H9 (cell line): ENCODE results near the gene DGCR8. TPM values are rescaled to one million over a fixed set of nuclear protein-coding genes. Genes with fewer than 3 reads are reported as not detected.

Source experiments
- DNase-seq: peaks from one replicate; pipeline ENCODE4 v3.0.0-alpha.2; 2017
- H2AFZ ChIP-seq: one replicate; pipeline ENCODE4 v1.6.1; 2013; ENCODE audit warnings: mild to moderate bottlenecking, low read length, control low read depth, moderate library complexity
- H2AK5ac ChIP-seq: 2 replicates; pipeline ENCODE4 v1.6.1; 2013; ENCODE audit warnings: low read length, control low read depth, mixed read lengths; ENCODE audit not compliant: insufficient read length
- H2BK120ac ChIP-seq: one replicate; pipeline ENCODE4 v1.6.1; 2013; ENCODE audit warnings: low read depth, mild to moderate bottlenecking, low read length, control low read depth, inconsistent platforms; ENCODE audit not compliant: poor library complexity, severe bottlenecking
- H2BK12ac ChIP-seq: 2 replicates; pipeline ENCODE4 v1.6.1; 2013; ENCODE audit warnings: low read length, control low read depth, mixed read lengths, low read depth; ENCODE audit not compliant: insufficient read length
- H2BK15ac ChIP-seq: 2 replicates; pipeline ENCODE4 v1.6.1; 2013; ENCODE audit warnings: low read depth, low read length, control low read depth
- H2BK20ac ChIP-seq: one replicate; pipeline ENCODE4 v1.6.1; 2013; ENCODE audit warnings: low read depth, mild to moderate bottlenecking, low read length, control low read depth, inconsistent platforms; ENCODE audit not compliant: poor library complexity, severe bottlenecking
- H2BK5ac ChIP-seq: 2 replicates; pipeline ENCODE4 v1.6.1; 2013; ENCODE audit warnings: low read length, control low read depth, mixed read lengths; ENCODE audit not compliant: insufficient read length
- H3K14ac ChIP-seq: 2 replicates; pipeline ENCODE4 v1.6.1; 2013; ENCODE audit warnings: low read length, control low read depth; ENCODE audit not compliant: insufficient read depth
- H3K18ac ChIP-seq: 2 replicates; pipeline ENCODE4 v1.6.1; 2013; ENCODE audit warnings: low read depth, mild to moderate bottlenecking, mixed read lengths, low read length, control low read depth; ENCODE audit not compliant: insufficient read length
- H3K23ac ChIP-seq: 2 replicates; pipeline ENCODE4 v1.6.1; 2013; ENCODE audit warnings: low read length, control low read depth, mixed read lengths, low read depth; ENCODE audit not compliant: insufficient read length
- H3K23me2 ChIP-seq: 2 replicates; pipeline ENCODE4 v1.6.1; 2013; ENCODE audit warnings: low read depth, mild to moderate bottlenecking, mixed read lengths, low read length, control low read depth; ENCODE audit not compliant: insufficient read length, poor library complexity, severe bottlenecking
- H3K27ac ChIP-seq: 2 replicates; pipeline ENCODE4 v1.5.1; 2013; ENCODE audit warnings: low read length, control low read depth, mixed read lengths, low read depth; ENCODE audit not compliant: insufficient read length
- H3K27me3 ChIP-seq: 2 replicates; pipeline ENCODE4 v1.6.1; 2013; ENCODE audit warnings: low read length, control low read depth, inconsistent platforms; ENCODE audit not compliant: insufficient read depth
- H3K4ac ChIP-seq: 2 replicates; pipeline ENCODE4 v1.6.1; 2013; ENCODE audit warnings: low read depth, mild to moderate bottlenecking, control low read depth, inconsistent platforms, low read length, moderate library complexity
- H3K4me1 ChIP-seq: 2 replicates; pipeline ENCODE4 v1.6.1; 2013; ENCODE audit warnings: low read length, control low read depth, inconsistent platforms; ENCODE audit not compliant: insufficient read depth
- H3K4me2 ChIP-seq: 2 replicates; pipeline ENCODE4 v1.6.1; 2013; ENCODE audit warnings: low read length, control low read depth, mixed read lengths; ENCODE audit not compliant: insufficient read length, insufficient read depth
- H3K56ac ChIP-seq: 2 replicates; pipeline ENCODE4 v1.6.1; 2013; ENCODE audit warnings: low read depth, mild to moderate bottlenecking, mixed read lengths, low read length, control low read depth; ENCODE audit not compliant: insufficient read length
- H3K79me1 ChIP-seq: 2 replicates; pipeline ENCODE4 v1.6.1; 2013; ENCODE audit warnings: low read depth, mild to moderate bottlenecking, moderate library complexity, low read length, control low read depth, inconsistent platforms; ENCODE audit not compliant: insufficient read depth, poor library complexity, severe bottlenecking
- H3K79me2 ChIP-seq: 2 replicates; pipeline ENCODE4 v1.6.1; 2013; ENCODE audit warnings: low read length, control low read depth, inconsistent platforms; ENCODE audit not compliant: insufficient read depth
- H3K9ac ChIP-seq: 2 replicates; pipeline ENCODE4 v1.6.1; 2013; ENCODE audit warnings: low read length, control low read depth, mixed read lengths; ENCODE audit not compliant: insufficient read length; ENCODE audit errors: extremely low read depth
- H3K9me3 ChIP-seq: one replicate; pipeline ENCODE4 v1.6.1; 2013; ENCODE audit warnings: low read depth, low read length, inconsistent platforms; ENCODE audit not compliant: control insufficient read depth
- H3T11ph ChIP-seq: one replicate; pipeline ENCODE4 v1.6.1; 2013; ENCODE audit warnings: mild to moderate bottlenecking, low read length, control low read depth, inconsistent platforms
- H4K20me1 ChIP-seq: one replicate; pipeline ENCODE4 v1.6.1; 2013; ENCODE audit not compliant: control insufficient read depth, insufficient read length, insufficient read depth
- H4K5ac ChIP-seq: 2 replicates; pipeline ENCODE4 v1.6.1; 2013; ENCODE audit warnings: low read depth, mild to moderate bottlenecking, mixed read lengths, low read length, control low read depth; ENCODE audit not compliant: insufficient read length
- H4K8ac ChIP-seq: replicated peaks from 2 replicates; pipeline ENCODE4 v1.6.1; 2013; ENCODE audit warnings: low read length, control low read depth, mixed read lengths, low read depth; ENCODE audit not compliant: insufficient read length
- H4K91ac ChIP-seq: 2 replicates; pipeline ENCODE4 v1.6.1; 2013; ENCODE audit warnings: low read depth, mild to moderate bottlenecking, moderate library complexity, mixed read lengths, low read length, control low read depth; ENCODE audit not compliant: insufficient read length
- H3K27ac Mint-ChIP-seq, 3 experiments: 2 replicates in 2 of 3; 3 replicates in 1 of 3; pipeline ENCODE4 v1.8.0; 2020 to 2021; ENCODE audit warnings: mixed read lengths in 3 of 3, mild to moderate bottlenecking in 1 of 3, moderate library complexity in 1 of 3
- H3K27me3 Mint-ChIP-seq: 2 replicates; pipeline ENCODE4 v1.8.0; 2021; ENCODE audit warnings: low read depth, mild to moderate bottlenecking, moderate library complexity, mixed read lengths
- H3K36me3 Mint-ChIP-seq, 3 experiments: 2 replicates in 2 of 3; 3 replicates in 1 of 3; pipeline ENCODE4 v1.8.0; 2020 to 2021; ENCODE audit warnings: low read depth in 3 of 3, mixed read lengths in 3 of 3; ENCODE audit not compliant: insufficient read depth in 1 of 3
- H3K4me1 Mint-ChIP-seq, 2 experiments: 2 replicates each; pipeline ENCODE4 v1.8.0; 2020; ENCODE audit warnings: mixed read lengths in 2 of 2
- H3K4me3 Mint-ChIP-seq, 2 experiments: 2 replicates in 1 of 2; 3 replicates in 1 of 2; pipeline ENCODE4 v1.8.0; 2020 to 2021; ENCODE audit warnings: mild to moderate bottlenecking in 2 of 2, mixed read lengths in 2 of 2, moderate library complexity in 1 of 2
- H3K9me3 Mint-ChIP-seq, 2 experiments: 2 replicates in 1 of 2; 3 replicates in 1 of 2; pipeline ENCODE4 v1.8.0; 2020; ENCODE audit warnings: mild to moderate bottlenecking in 2 of 2, mixed read lengths in 2 of 2, moderate library complexity in 1 of 2
- WGBS: extraction: QIAGEN DNeasy Blood & Tissue Kit; methylation state at CpG from one replicate; pipeline ENCODE4 v1.1.7; 2013; ENCODE audit warnings: missing lambda C conversion rate, low lambda C conversion rate, mixed read lengths; ENCODE audit not compliant: insufficient read length; ENCODE audit errors: extremely low coverage; 5-methylcytosine and 5-hydroxymethylcytosine counted together
- total RNA-seq: library from RNA; stranded (reverse); gene quantifications from 2 replicates; pipeline ENCODE4 v1.2.1, GENCODE V29; 2021
- TF ChIP-seq, protein P1 (sequence below): fragments of 200-600 bp; sonication (generic); conservative IDR thresholded peaks from 3 replicates; pipeline ENCODE4 v1.8.0; 2021; ENCODE audit warnings: antibody characterized with exemption, mild to moderate bottlenecking

The DGCR8 gene
- total RNA-seq, 1 experiment from 2014 or later: 74.5 TPM

DNA sequence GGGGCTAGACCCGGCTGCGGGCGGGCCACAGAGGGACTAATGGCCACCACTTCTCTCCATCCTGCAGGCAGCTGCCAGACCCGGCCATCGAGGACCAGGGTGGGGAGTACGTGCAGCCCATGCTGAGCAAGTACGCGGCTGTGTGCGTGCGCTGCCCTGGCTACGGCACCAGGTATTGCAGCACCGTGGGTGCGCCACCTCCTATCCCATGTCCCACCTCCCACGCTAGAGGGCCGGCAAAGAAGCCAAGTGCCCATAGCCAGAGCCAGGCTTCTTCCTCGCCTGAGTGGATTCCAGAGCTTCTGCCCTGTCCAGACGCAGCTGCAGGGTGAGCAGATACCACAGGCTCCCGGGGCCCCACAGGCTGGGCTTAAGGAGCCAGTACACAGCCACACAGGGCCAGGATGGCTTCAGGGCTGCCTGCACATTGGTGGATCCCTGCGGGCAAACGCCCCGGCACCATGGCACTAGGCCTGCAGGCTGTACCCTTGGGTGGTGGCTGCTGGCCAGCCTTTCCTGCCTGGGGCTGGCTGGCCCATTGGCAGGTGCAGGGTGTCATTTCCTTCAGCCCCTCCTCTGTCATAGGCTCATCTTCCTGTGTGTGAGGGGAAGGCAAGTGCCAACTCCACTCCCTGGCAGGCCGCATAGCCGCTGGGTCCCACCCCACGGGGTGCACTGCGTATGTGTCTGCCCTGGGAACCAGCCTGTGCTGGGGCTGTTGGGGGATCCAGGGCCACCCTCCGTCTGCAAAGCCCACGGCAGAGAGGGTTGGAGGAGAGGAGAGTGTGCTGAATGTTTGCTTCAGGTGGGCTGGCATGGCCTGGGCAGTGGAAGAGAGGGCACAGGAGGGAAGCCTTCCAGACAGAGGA, 16.5 kb upstream of the DGCR8 start:
- Mint-ChIP-seq H3K9me3 (no peaks in the 10 kb centered on the region), H3K4me3 (no peak overlapping the region), H3K27me3 (peaks cover 7% of the 10 kb centered on the region), H3K4me1 (no peaks in the 10 kb centered on the region), H3K36me3 (peaks cover 0 to 3% (median 2%) of the 10 kb centered on the region in 3 experiments; a peak in 2 of 7 replicates), H3K27ac (no peak overlapping the region; a peak in 1 of 7 replicates)
- Histone ChIP-seq H3K9me3 (no peaks in the 10 kb centered on the region), H3K18ac (no peak overlapping the region), H3K14ac (no peak overlapping the region; the same call in 1 of the 2 replicates), H2BK120ac (no peak overlapping the region), H2BK12ac (no peak overlapping the region), H4K20me1 (no peaks in the 10 kb centered on the region), H2BK15ac (no peak overlapping the region), H3K23me2 (no peaks in the 10 kb centered on the region), H2AFZ (no peak overlapping the region), H3K4me1 (no peaks in the 10 kb centered on the region), H3K23ac (no peak overlapping the region), H3K4ac (no peak overlapping the region), H3K79me2 (no peaks in the 10 kb centered on the region), H2AK5ac (no peak overlapping the region), H4K5ac (no peak overlapping the region), H2BK20ac (no peak overlapping the region), H3K27me3 (no peaks in the 10 kb centered on the region), H2BK5ac (no peak overlapping the region), H3K56ac (no peak overlapping the region), H4K8ac (no peak overlapping the region), H4K91ac (no peak overlapping the region), H3T11ph (no peak overlapping the region), H3K79me1 (no peaks in the 10 kb centered on the region), H3K4me2 (no peak overlapping the region), H3K27ac (no peak overlapping the region), H3K9ac (no peak overlapping the region)
- TF ChIP-seq, protein P1, sequence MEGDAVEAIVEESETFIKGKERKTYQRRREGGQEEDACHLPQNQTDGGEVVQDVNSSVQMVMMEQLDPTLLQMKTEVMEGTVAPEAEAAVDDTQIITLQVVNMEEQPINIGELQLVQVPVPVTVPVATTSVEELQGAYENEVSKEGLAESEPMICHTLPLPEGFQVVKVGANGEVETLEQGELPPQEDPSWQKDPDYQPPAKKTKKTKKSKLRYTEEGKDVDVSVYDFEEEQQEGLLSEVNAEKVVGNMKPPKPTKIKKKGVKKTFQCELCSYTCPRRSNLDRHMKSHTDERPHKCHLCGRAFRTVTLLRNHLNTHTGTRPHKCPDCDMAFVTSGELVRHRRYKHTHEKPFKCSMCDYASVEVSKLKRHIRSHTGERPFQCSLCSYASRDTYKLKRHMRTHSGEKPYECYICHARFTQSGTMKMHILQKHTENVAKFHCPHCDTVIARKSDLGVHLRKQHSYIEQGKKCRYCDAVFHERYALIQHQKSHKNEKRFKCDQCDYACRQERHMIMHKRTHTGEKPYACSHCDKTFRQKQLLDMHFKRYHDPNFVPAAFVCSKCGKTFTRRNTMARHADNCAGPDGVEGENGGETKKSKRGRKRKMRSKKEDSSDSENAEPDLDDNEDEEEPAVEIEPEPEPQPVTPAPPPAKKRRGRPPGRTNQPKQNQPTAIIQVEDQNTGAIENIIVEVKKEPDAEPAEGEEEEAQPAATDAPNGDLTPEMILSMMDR: 0 out of 3 replicates have a peak, but pooled peaks have one; percentile 22
- no peak for DNase-seq
- WGBS: no CpG with 5 or more reads among the region's 27 CpGs
